RWPE1 (cell line): ENCODE measurements around the gene PEAR1.
A peak's percentile ranks its signal among the peaks of the same experiment; 100 is the strongest.

Source experiments
- CTCF ChIA-PET: fragments of 350-600 bp; sonication (Branson Sonifier 250); formaldehyde crosslinking; extraction: SDS; loops from one replicate; lab custom pipeline; 2021; lab: Yijun Ruan, JAX
- POLR2A ChIA-PET: fragments of 400-600 bp; formaldehyde crosslinking; extraction: SDS; loops from one replicate; lab custom pipeline; 2020; ENCODE audit warnings: antibody characterized with exemption; ENCODE audit not compliant: low non-redundant PET; lab: Yijun Ruan, JAX
- DNase-seq: peaks from one replicate; pipeline ENCODE4 v3.0.0; 2012; ENCODE audit warnings: low spot score
- H3K27ac ChIP-seq: fragments of 450-650 bp; 2 replicates; pipeline ENCODE4 v1.5.1; 2017
- TF ChIP-seq, protein P1 (sequence below): fragments of 450-650 bp; conservative IDR thresholded peaks from 2 replicates; pipeline ENCODE4 v1.5.1; 2017; ENCODE audit warnings: low read depth, mild to moderate bottlenecking

Gene PEAR1

GRCh38 chr1:156859523-156860112 is 33.9 kb upstream of the PEAR1 start:
- CTCF ChIA-PET, result interaction anchor here (0.6 to 5.1 kb wide), 40 partner anchors 9 to 1912 kb away, joined by 3 to 53 read pairs (median 4); partner anchors contain the start of genes ISG20L2 and METTL25B
- H3K27ac ChIP-seq, result no peak overlapping the region
- POLR2A ChIA-PET, result interaction anchor here (0.6 to 1.5 kb wide), 3 partner anchors 45 to 131 kb away, joined by 3 to 5 read pairs (median 3); partner anchors contain the start of genes ISG20L2 and METTL25B
- TF ChIP-seq, protein P1, sequence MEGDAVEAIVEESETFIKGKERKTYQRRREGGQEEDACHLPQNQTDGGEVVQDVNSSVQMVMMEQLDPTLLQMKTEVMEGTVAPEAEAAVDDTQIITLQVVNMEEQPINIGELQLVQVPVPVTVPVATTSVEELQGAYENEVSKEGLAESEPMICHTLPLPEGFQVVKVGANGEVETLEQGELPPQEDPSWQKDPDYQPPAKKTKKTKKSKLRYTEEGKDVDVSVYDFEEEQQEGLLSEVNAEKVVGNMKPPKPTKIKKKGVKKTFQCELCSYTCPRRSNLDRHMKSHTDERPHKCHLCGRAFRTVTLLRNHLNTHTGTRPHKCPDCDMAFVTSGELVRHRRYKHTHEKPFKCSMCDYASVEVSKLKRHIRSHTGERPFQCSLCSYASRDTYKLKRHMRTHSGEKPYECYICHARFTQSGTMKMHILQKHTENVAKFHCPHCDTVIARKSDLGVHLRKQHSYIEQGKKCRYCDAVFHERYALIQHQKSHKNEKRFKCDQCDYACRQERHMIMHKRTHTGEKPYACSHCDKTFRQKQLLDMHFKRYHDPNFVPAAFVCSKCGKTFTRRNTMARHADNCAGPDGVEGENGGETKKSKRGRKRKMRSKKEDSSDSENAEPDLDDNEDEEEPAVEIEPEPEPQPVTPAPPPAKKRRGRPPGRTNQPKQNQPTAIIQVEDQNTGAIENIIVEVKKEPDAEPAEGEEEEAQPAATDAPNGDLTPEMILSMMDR, result no peak
- DNase-seq, result no peak

GRCh38 chr1:156860113-156860627 is 33.3 kb upstream of the PEAR1 start:
- POLR2A ChIA-PET, result interaction anchor here (0.6 to 1.5 kb wide), 4 partner anchors 46 to 132 kb away, joined by 3 to 5 read pairs (median 3); partner anchors contain the start of genes ISG20L2 and METTL25B
- no peak overlapping the region for H3K27ac ChIP-seq

DNA sequence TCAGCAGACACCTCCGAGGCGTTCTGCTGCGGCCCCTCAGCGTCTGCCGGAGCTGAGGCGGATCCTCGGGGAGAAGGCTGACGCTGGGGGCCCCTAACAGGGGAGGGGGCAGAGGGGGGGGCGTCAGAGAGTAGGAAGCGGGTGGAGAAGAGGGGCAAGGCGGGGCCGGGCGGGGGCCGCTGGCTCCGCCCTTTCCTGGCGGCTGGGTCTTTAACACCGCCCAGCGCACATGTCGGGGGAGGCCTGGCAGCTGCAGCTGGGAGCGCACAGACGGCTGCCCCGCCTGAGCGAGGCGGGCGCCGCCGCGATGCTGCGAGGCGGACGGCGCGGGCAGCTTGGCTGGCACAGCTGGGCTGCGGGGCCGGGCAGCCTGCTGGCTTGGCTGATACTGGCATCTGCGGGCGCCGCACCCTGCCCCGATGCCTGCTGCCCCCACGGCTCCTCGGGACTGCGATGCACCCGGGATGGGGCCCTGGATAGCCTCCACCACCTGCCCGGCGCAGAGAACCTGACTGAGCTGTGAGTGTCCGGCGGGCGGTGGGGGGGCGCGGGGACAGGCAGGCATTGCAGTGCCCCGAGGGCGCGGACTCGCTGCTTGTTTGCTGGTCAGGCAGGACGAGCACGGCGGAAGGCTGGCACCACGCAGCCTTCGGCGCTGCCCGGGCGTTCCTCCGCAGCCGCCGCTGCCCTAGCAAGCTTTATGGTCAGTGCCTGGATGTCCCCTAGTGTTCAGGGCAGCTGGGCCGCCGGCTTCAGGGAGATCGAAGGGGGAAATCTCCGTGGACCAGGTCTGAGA is 32.7 kb upstream of the PEAR1 start, which contains the start of gene NTRK1:
Gene NTRK1 (plus strand): TSS at position 238 of the 796 bp plus-strand sequence. CDS start 70 bp downstream, at position 308.
- ChIA-PET CTCF (interaction anchor here (0.6 to 5.1 kb wide), 25 partner anchors 8 to 1131 kb away, joined by 3 to 53 read pairs (median 6); partner anchors contain the start of genes ISG20L2 and METTL25B), POLR2A (interaction anchor here (0.6 to 1.5 kb wide), 4 partner anchors 47 to 132 kb away, joined by 3 to 5 read pairs (median 3); partner anchors contain the start of genes ISG20L2 and METTL25B)
- peak; percentile 48 for DNase-seq
- TF ChIP-seq, protein P1, result no peak
- no peak within 1 kb of the TSS for H3K27ac ChIP-seq

More at GRCh38 chr1:156860113-156860627, 33.3 kb upstream of the PEAR1 start:
- TF ChIP-seq, protein P1, result peak; percentile 91
- peak; percentile 62 for DNase-seq
- CTCF ChIA-PET, result interaction anchor here (0.6 to 5.1 kb wide), 43 partner anchors 8 to 1911 kb away, joined by 3 to 53 read pairs (median 4); partner anchors contain the start of genes ISG20L2 and METTL25B

DNA sequence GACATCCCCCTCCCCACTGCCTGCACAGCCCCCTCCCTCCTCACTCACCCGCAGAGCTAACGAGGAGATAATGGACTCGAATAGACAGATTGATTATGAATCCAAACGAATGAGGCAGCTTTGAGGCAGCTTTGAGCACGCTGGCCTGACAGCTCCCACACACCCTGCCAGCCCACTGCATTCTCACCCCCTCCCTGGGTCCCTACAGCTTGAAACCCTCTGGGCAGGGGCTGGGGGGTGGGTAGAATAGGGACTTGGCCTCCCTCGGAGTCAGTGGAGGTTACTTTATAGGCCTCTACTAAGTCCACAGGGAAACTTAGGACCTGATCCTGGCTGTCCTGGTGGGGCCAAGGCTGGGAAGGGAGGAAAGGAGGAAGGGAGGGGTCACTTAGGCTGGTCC is 30.9 kb upstream of the PEAR1 start:
- no peak for DNase-seq
- TF ChIP-seq, protein P1, result no peak
- H3K27ac ChIP-seq, result no peak overlapping the region
- ChIA-PET CTCF (interaction anchor here (0.5 to 3.7 kb wide), 4 partner anchors 24 to 64 kb away, joined by 3 to 25 read pairs (median 3); no protein-coding TSS in a partner anchor), POLR2A (no interaction called here)

DNA sequence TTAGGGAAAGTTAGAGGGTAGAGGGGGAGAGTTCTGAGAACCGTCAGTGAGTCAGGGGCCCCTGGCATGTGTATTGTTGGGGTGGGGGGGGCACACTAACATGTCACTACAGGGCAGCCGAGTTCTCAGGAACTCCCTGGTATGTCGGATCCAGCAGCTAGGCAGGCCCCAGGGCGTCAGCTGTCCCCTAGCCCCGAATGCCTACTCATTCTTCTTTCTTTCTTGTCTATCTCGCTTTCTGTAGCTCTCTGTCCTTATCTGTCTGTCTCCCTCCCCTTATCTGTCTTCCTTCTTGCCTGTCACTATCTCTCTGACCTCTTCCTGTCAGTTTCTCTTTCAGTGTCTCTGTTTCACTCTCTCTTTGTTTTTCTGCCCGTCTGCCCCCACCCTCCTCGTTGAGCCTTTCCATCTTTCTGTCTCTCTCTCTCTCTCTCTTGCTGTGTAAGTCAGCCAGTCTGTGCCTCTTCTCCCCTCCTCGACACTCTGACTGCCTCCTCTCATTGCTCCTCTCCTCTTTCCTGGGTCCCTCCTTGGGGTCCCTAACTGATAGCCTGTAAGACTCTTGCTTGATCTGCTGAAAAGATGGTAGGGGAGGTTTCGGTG is 30.4 kb upstream of the PEAR1 start:
- DNase-seq, result no peak
- POLR2A ChIA-PET, result no interaction called here

More for the DNA sequence above, 30.4 kb upstream of the PEAR1 start:
- CTCF ChIA-PET, result interaction anchor here (1.4 kb wide), 1 partner anchor 27 kb away, joined by 3 read pairs; no protein-coding TSS in a partner anchor
- H3K27ac ChIP-seq, result no peak overlapping the region
- TF ChIP-seq, protein P1, result no peak
